C4-2B (cell line): Measurements from ENCODE around the gene PDZK1.

Experiments
- H3K27ac ChIP-seq: fragments of 450-650 bp; 2 replicates; pipeline ENCODE4 v1.5.1; 2017
- ZFX ChIP-seq: fragments of 450-650 bp; IDR thresholded peaks from 2 replicates; pipeline ENCODE4 v1.6.1; 2017
- TF ChIP-seq, protein P1 (sequence below): fragments of 450-650 bp; conservative IDR thresholded peaks from 2 replicates; pipeline ENCODE4 v1.5.1; 2017; ENCODE audit warnings: mild to moderate bottlenecking

The PDZK1 gene

GRCh38 chr1:145717833-145718232, 10.7 kb upstream of the PDZK1 start:
- no peak overlapping the region for H3K27ac ChIP-seq
- TF ChIP-seq, protein P1, sequence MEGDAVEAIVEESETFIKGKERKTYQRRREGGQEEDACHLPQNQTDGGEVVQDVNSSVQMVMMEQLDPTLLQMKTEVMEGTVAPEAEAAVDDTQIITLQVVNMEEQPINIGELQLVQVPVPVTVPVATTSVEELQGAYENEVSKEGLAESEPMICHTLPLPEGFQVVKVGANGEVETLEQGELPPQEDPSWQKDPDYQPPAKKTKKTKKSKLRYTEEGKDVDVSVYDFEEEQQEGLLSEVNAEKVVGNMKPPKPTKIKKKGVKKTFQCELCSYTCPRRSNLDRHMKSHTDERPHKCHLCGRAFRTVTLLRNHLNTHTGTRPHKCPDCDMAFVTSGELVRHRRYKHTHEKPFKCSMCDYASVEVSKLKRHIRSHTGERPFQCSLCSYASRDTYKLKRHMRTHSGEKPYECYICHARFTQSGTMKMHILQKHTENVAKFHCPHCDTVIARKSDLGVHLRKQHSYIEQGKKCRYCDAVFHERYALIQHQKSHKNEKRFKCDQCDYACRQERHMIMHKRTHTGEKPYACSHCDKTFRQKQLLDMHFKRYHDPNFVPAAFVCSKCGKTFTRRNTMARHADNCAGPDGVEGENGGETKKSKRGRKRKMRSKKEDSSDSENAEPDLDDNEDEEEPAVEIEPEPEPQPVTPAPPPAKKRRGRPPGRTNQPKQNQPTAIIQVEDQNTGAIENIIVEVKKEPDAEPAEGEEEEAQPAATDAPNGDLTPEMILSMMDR, result no peak
- no peak for TF ChIP-seq ZFX

- TF ChIP-seq, protein P1, result no peak
- TF ChIP-seq ZFX, result no peak
- no peak overlapping the region for H3K27ac ChIP-seq
Measured at GRCh38 chr1:145716641-145717345, 9.6 kb upstream of the PDZK1 start.

DNA sequence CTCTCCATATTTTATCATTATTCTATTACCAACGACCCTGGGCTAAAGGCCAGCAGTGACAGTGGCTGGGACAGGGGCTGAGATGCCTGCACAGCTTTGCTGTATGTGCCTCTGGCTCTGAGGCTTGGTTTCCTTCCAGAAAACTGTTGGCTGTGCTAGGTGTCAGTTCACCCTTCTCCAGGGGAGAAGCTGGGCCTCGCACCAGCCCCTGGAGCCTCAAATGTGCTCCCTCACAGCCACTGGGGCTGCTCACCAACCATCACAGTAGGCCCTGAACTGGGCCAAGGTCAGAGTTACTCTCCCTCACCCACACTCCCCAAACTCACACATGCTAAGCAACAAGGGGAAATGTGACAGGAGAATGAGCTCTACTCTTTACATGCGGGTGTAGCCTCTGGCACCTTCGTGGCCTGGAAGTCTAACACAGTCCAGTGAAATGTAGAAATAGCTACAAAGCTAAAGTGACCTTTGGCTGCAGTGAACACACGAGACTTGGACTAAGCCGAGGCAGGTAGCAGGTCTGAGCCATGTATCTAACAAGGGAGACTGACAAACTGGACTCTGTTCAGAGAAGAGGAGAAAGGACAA, 7.5 kb upstream of the PDZK1 start:
- TF ChIP-seq, protein P1, result no peak
- TF ChIP-seq ZFX, result no peak
- H3K27ac ChIP-seq, result no peak overlapping the region

DNA sequence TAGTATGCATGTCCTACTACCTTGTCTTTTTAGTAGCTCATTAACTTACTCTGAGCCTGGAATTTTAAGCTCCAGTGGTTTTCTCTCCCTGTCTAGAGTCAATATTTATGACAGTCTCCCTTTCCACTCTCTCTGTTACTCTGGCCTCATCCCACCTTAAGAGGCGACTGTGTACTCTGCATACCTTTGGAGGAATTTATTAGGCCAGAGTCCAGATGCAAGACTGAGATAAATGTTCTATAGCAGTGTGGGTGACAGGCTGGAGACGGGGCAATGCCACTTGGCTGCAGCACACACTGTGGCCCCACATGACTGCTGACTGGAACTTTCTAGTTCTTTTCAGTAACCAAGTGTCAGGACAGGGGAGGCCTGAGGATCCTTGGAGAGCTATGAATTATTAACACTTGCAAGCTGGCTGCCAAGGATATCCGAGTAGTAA, 4.1 kb upstream of the PDZK1 start:
- TF ChIP-seq, protein P1, result no peak
- TF ChIP-seq ZFX, result no peak
- peak overlapping the region; percentile 12; the same call in 1 of the 2 replicates for H3K27ac ChIP-seq

GRCh38 chr1:145710291-145711027, 3.3 kb upstream of the PDZK1 start:
- TF ChIP-seq, protein P1, result no peak
- TF ChIP-seq ZFX, result no peak
- H3K27ac ChIP-seq, result no peak overlapping the region

DNA sequence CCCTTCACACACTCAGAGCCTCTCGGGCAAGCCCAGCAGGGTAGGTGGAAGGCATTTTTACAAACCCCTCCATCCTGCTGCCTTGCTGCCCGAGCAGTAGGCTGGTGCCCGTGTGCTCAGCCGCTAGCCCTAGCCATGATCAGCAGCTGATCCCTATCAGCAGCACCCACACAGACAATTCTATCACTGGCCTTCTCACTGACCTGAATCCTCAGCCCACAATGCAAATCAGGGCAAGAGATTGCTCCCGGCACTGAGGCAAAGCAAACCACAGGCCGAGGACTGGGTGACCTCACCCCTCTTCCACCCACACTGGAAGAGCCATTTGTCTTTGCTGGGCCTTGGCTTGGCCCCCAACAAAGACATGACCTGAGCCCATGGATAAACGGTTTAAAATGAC, 895 bp upstream of the PDZK1 start:
- TF ChIP-seq ZFX, result no peak
- TF ChIP-seq, protein P1, result no peak
- H3K27ac ChIP-seq, result no peak overlapping the region
